ENCODE results near the gene DNAAF9. TPM values are rescaled to one million over a fixed set of nuclear protein-coding genes. Genes with fewer than 3 reads are reported as not detected.
"Not testable (repeated sequence)": the region's sequence is repeated elsewhere in the genome, so short reads cannot be mapped to it uniquely, and the experiment has no call there.

DNAAF9 gene
- total and polyA plus RNA-seq, 7 experiments from 2014 or later = 0.71 to 8.8 (median 3.2) TPM

DNA sequence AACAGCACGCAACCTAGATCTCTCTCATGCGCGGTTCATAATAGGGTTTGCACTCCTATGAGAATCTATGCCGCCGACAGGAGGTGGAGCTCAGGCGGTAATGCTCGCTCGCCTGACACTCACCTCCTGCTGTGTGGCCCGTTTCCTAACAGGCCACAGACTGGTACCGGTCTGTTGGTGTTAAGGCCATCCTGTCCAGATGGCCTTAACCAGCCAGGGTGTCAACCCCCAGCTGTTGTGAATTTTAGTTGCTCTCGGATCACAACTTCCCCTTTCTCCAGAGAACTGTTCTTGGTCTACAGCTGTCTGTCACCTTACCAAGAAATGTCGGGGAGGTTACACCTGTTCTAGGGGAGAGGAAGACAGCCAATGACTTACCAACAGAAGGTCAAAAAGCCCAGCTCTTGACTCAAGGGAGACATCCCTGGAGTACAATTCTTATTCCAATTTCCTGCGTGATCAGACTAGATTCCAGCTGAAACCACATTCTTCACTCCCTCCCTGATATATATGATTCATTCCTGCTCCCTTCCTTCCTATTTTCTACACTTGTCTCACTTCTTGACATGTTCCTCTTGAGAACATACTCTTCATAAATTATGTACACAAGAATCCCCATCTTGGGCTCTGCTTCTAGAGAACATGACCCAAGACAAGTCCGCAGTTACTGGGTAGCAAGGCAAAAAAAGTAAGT is 23.1 kb upstream of the DNAAF9 start:
- peak; percentile 78 for ATAC-seq
- DNase-seq = no peak
- Mint-ChIP-seq H3K27me3 (peaks cover 6 to 37% (median 13%) of the 10 kb centered on the region in 5 donors), H3K4me3 (no peak overlapping the region), H3K4me1 (peaks cover 0 to 2% (median 0%) of the 10 kb centered on the region in 7 donors), H3K9me3 (peaks cover 0 to 3% (median 0%) of the 10 kb centered on the region in 11 donors), H3K36me3 (no peaks in the 10 kb centered on the region), H3K27ac (no peak overlapping the region)
- no peaks in the 10 kb centered on the region for H3K27me3 ChIP-seq (ENCODE audit: control insufficient read depth in 2 of 2, insufficient read depth in 2 of 2, low read length in 2 of 2)
- no peaks in the 10 kb centered on the region for H3K4me1 ChIP-seq (ENCODE audit: control insufficient read depth in 2 of 2, insufficient read depth in 2 of 2, low read length in 2 of 2)
- ChIA-PET POLR2A (interaction anchor here (0.7 kb wide), 1 partner anchor 8 kb away, joined by 7 read pairs; no protein-coding TSS in a partner anchor), CTCF (interaction anchor here (0.9 kb wide), 1 partner anchor 23 kb away, joined by 3 read pairs; no protein-coding TSS in a partner anchor)
- H3K36me3 ChIP-seq (ENCODE audit: control insufficient read depth in 2 of 3, insufficient read depth in 3 of 3, low read length in 3 of 3) = no peaks in the 10 kb centered on the region
- intact Hi-C loops (cut with micrococcal nuclease) = no loop called here
- H3K27ac ChIP-seq (ENCODE audit: low read depth, low read length) = no peak overlapping the region
- no peaks in the 10 kb centered on the region for H3K9me3 ChIP-seq (ENCODE audit: control insufficient read depth in 2 of 3, low read length in 3 of 3)
- no peak overlapping the region for H3K4me3 ChIP-seq (ENCODE audit: low read length)

DNA sequence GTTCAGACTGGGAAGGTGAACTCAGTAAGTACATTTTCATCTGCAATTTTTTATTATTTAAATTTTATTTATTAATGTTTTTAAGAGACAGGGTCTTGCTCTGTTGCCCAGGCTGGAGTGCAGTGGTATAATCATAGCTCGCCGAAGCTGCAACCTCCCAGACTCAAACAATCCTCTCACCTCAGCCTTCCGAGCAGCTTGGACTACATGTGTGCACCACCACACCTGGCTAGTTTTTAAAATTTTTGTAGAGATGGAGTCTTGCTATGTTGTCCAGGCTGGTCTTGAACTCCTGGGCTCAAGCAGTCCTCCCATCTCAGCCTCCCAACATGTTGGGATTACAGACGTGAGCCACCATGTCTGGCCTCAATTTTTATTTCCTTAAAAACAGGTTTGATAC is 19.3 kb upstream of the DNAAF9 start:
- H3K4me3 Mint-ChIP-seq; H3K4me3 ChIP-seq (ENCODE audit: low read length); intact Hi-C loops (cut with micrococcal nuclease); ATAC-seq; H3K4me1 ChIP-seq (ENCODE audit: control insufficient read depth in 2 of 2, insufficient read depth in 2 of 2, low read length in 2 of 2); POLR2A ChIA-PET; H3K27ac Mint-ChIP-seq; H3K9me3 Mint-ChIP-seq; H3K36me3 Mint-ChIP-seq; CTCF ChIA-PET; DNase-seq; H3K4me1 Mint-ChIP-seq; H3K27me3 ChIP-seq (ENCODE audit: control insufficient read depth in 2 of 2, insufficient read depth in 2 of 2, low read length in 2 of 2); H3K9me3 ChIP-seq (ENCODE audit: control insufficient read depth in 2 of 3, low read length in 3 of 3); H3K36me3 ChIP-seq (ENCODE audit: control insufficient read depth in 2 of 3, insufficient read depth in 3 of 3, low read length in 3 of 3); H3K27ac ChIP-seq (ENCODE audit: low read depth, low read length): not testable (repeated sequence)
- H3K27me3 Mint-ChIP-seq = peaks cover 6 to 40% (median 17%) of the 10 kb centered on the region in 5 donors

DNA sequence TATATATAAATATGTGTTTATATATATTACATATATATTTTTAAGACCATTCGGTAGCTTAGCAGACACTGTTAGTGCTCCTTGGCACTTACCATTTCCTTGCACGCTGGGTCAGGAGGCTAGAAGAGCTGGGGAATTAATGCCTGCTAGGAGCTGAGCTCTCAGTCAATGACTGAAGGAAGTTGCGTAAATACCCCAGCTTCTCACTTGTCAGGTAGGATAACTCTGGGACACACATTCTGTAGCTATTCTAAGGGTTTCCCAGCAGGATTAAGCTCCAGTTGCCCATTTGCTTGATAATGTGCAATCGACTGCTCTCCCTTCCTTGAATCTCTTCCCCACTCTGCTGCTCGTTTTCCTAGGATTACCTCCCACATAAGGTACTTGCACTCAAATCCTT is 15.7 kb upstream of the DNAAF9 start:
- peaks cover 0 to 9% of the 10 kb centered on the region in 2 donors for H3K4me1 ChIP-seq (ENCODE audit: control insufficient read depth in 2 of 2, insufficient read depth in 2 of 2, low read length in 2 of 2)
- H3K27me3 ChIP-seq (ENCODE audit: control insufficient read depth in 2 of 2, insufficient read depth in 2 of 2, low read length in 2 of 2) = no peaks in the 10 kb centered on the region
- no peaks in the 10 kb centered on the region for H3K36me3 ChIP-seq (ENCODE audit: control insufficient read depth in 2 of 3, insufficient read depth in 3 of 3, low read length in 3 of 3)
- Mint-ChIP-seq H3K9me3 (no peaks in the 10 kb centered on the region), H3K4me3 (no peak overlapping the region), H3K27ac (no peak overlapping the region), H3K27me3 (peaks cover 0 to 17% (median 0%) of the 10 kb centered on the region in 5 donors), H3K36me3 (peaks cover 0 to 4% (median 0%) of the 10 kb centered on the region in 5 donors), H3K4me1 (peaks cover 0 to 12% (median 6%) of the 10 kb centered on the region in 7 donors)
- ChIA-PET POLR2A (interaction anchor here (0.5 kb wide), 1 partner anchor 8 kb away, joined by 7 read pairs; no protein-coding TSS in a partner anchor), CTCF (no interaction called here)
- H3K27ac ChIP-seq (ENCODE audit: low read depth, low read length) = no peak overlapping the region
- intact Hi-C loops (cut with micrococcal nuclease) = no loop called here
- no peak for ATAC-seq
- DNase-seq = no peak
- H3K4me3 ChIP-seq (ENCODE audit: low read length) = no peak overlapping the region
- no peaks in the 10 kb centered on the region for H3K9me3 ChIP-seq (ENCODE audit: control insufficient read depth in 2 of 3, low read length in 3 of 3)

DNA sequence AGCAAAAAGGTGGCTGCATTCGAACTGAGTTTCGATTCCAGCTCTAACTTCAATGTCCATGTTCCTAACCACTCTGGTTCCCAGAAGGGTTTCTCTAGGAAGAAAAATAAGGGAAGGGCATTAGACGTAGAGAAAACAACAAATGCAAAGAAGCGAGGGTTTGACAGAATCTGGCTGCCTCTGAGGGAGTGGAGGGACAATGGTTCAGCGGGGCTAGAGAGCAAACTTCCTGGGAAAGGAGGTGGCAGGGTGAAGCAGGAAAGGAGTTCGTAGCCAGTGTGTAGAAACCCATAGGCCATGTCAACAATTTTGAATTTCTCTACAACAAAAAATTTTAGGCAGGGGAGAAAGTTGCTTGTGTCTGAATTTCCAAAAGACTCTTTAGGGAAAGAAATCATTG is 14.5 kb upstream of the DNAAF9 start:
- H3K27ac Mint-ChIP-seq = peak overlapping the region in 2 of 9 donors; percentile 65 to 67
- CTCF ChIA-PET = no interaction called here
- Histone ChIP-seq H3K4me3 (ENCODE audit: low read length) (no peak overlapping the region), H3K36me3 (ENCODE audit: control insufficient read depth in 2 of 3, insufficient read depth in 3 of 3, low read length in 3 of 3) (no peaks in the 10 kb centered on the region), H3K4me1 (ENCODE audit: control insufficient read depth in 2 of 2, insufficient read depth in 2 of 2, low read length in 2 of 2) (peaks cover 0 to 9% of the 10 kb centered on the region in 2 donors), H3K9me3 (ENCODE audit: control insufficient read depth in 2 of 3, low read length in 3 of 3) (no peaks in the 10 kb centered on the region), H3K27ac (ENCODE audit: low read depth, low read length) (no peak overlapping the region), H3K27me3 (ENCODE audit: control insufficient read depth in 2 of 2, insufficient read depth in 2 of 2, low read length in 2 of 2) (no peaks in the 10 kb centered on the region)
- peaks cover 0 to 12% (median 6%) of the 10 kb centered on the region in 7 donors for H3K4me1 Mint-ChIP-seq
- intact Hi-C loops (cut with micrococcal nuclease) = loop anchor here in 1 of 2 donors (2.0 kb wide), 1 partner anchor 51 kb away; no protein-coding TSS in a partner anchor
- no peaks in the 10 kb centered on the region for H3K9me3 Mint-ChIP-seq
- DNase-seq (no peak), ATAC-seq (no peak)
- peaks cover 0 to 4% (median 0%) of the 10 kb centered on the region in 5 donors for H3K36me3 Mint-ChIP-seq
- H3K27me3 Mint-ChIP-seq = peaks cover 0 to 14% (median 0%) of the 10 kb centered on the region in 5 donors
- POLR2A ChIA-PET = no interaction called here
- no peak overlapping the region for H3K4me3 Mint-ChIP-seq

DNA sequence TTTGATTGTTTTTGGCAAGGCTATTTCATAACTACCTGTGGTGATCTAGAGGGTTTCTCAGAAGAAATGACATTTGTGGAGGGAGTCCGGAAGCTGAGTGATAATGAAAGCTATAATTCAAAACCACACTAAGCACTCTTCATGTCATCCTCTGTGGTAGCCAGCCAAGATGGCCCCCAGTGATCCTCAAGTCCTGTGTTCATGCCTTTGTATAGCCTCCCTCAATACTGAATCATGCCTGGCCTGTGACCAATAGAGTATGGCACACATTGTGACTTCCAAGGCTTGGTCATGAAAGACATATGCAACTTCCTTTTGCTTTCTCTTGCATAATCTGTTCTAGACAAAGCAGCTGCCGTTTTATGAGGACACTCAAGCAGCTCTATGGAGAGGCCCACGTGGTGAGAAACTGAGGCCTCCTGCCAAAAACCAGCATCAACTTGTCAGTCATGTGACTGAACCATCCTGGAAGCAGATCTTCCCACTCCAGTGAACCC is 12.8 kb upstream of the DNAAF9 start:
- peaks cover 0 to 9% of the 10 kb centered on the region in 2 donors for H3K4me1 ChIP-seq (ENCODE audit: control insufficient read depth in 2 of 2, insufficient read depth in 2 of 2, low read length in 2 of 2)
- H3K36me3 ChIP-seq (ENCODE audit: control insufficient read depth in 2 of 3, insufficient read depth in 3 of 3, low read length in 3 of 3) = no peaks in the 10 kb centered on the region
- intact Hi-C loops (cut with micrococcal nuclease) = loop anchor here (1.0 to 2.0 kb wide), 2 partner anchors 12 to 53 kb away; no protein-coding TSS in a partner anchor
- ChIA-PET CTCF (no interaction called here), POLR2A (interaction anchor here (0.7 kb wide), 2 partner anchors 481 to 768 kb away, joined by 3 to 4 read pairs; partner anchors contain the start of gene NOP56)
- H3K9me3 ChIP-seq (ENCODE audit: control insufficient read depth in 2 of 3, low read length in 3 of 3) = no peaks in the 10 kb centered on the region
- Mint-ChIP-seq H3K9me3 (peaks cover 0 to 7% (median 5%) of the 10 kb centered on the region in 11 donors), H3K4me1 (peaks cover 0 to 12% (median 6%) of the 10 kb centered on the region in 7 donors), H3K36me3 (peaks cover 0 to 9% (median 0%) of the 10 kb centered on the region in 5 donors), H3K27ac (peak overlapping the region in 1 of 9 donors; percentile 83), H3K27me3 (peaks cover 0 to 16% (median 6%) of the 10 kb centered on the region in 5 donors), H3K4me3 (peak overlapping the region in 2 of 10 donors; percentile 4 to 74)
- no peaks in the 10 kb centered on the region for H3K27me3 ChIP-seq (ENCODE audit: control insufficient read depth in 2 of 2, insufficient read depth in 2 of 2, low read length in 2 of 2)
- ATAC-seq (peak; percentile 99), DNase-seq (peak in 3 of 9 donors; percentile 5 to 42 (median 9))
- H3K4me3 ChIP-seq (ENCODE audit: low read length) = peak overlapping the region; percentile 9
- no peak overlapping the region for H3K27ac ChIP-seq (ENCODE audit: low read depth, low read length)

DNA sequence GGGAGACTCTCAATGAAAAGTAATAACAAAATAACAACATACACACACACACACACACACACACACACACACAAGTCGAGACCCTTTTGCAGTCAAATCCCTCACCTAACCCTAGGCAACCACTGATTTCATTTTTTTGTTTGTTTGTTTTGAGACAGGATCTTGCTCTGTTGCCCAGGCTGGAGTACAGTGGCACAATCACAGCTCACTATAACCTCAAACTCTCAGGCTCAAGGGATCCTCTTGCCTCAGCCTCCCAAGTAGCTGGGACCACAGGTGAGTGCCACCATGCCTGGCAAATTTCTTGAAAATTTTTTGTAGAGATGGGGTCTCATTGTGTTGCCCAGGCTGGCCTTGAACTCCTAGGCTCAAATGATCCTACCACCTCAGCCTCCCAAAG is 10.7 kb upstream of the DNAAF9 start:
- H3K27ac ChIP-seq (ENCODE audit: low read depth, low read length); H3K4me1 ChIP-seq (ENCODE audit: control insufficient read depth in 2 of 2, insufficient read depth in 2 of 2, low read length in 2 of 2); POLR2A ChIA-PET; CTCF ChIA-PET; H3K9me3 ChIP-seq (ENCODE audit: control insufficient read depth in 2 of 3, low read length in 3 of 3); H3K27me3 ChIP-seq (ENCODE audit: control insufficient read depth in 2 of 2, insufficient read depth in 2 of 2, low read length in 2 of 2); intact Hi-C loops (cut with micrococcal nuclease); DNase-seq; H3K36me3 ChIP-seq (ENCODE audit: control insufficient read depth in 2 of 3, insufficient read depth in 3 of 3, low read length in 3 of 3); H3K4me3 ChIP-seq (ENCODE audit: low read length); H3K27ac Mint-ChIP-seq; ATAC-seq; H3K4me3 Mint-ChIP-seq: not testable (repeated sequence)
- Mint-ChIP-seq H3K27me3 (peaks cover 0 to 19% (median 6%) of the 10 kb centered on the region in 5 donors), H3K4me1 (peaks cover 0 to 12% (median 6%) of the 10 kb centered on the region in 7 donors), H3K9me3 (peaks cover 2 to 13% (median 6%) of the 10 kb centered on the region in 11 donors), H3K36me3 (peaks cover 0 to 12% (median 0%) of the 10 kb centered on the region in 5 donors)

Data from naive thymus-derived CD4-positive, alpha-beta T cell (primary cell).